Large intestine (tissue), 3 donors: ENCODE data around the gene MDK. TPM values are rescaled to one million over a fixed set of nuclear protein-coding genes. Genes with fewer than 3 reads are reported as not detected.
A peak's percentile ranks its signal among the peaks of the same experiment; 100 is the strongest.
"Not testable (repeated sequence)": the region's sequence is repeated elsewhere in the genome, so short reads cannot be mapped to it uniquely, and the experiment has no call there.

Source experiments
- DNase-seq, 2 donors: peaks; one replicate each; pipeline versions ENCODE4 v3.0.0 to v3.0.0-alpha.2; 2013
- H3K27ac ChIP-seq: one replicate; pipeline ENCODE4 v1.5.1; 2013; ENCODE audit warnings: low read length
- H3K27me3 ChIP-seq: 2 replicates; pipeline ENCODE4 v1.6.1; 2013; ENCODE audit warnings: low read length; ENCODE audit not compliant: control insufficient read depth, insufficient read depth
- H3K36me3 ChIP-seq: 2 replicates; pipeline ENCODE4 v1.6.1; 2013; ENCODE audit warnings: low read length; ENCODE audit not compliant: control insufficient read depth, insufficient read depth
- H3K4me1 ChIP-seq: one replicate; pipeline ENCODE4 v1.6.1; 2013; ENCODE audit warnings: low read length; ENCODE audit not compliant: control insufficient read depth, insufficient read depth
- H3K4me3 ChIP-seq: one replicate; pipeline ENCODE4 v1.5.1; 2013; ENCODE audit warnings: low read length
- H3K9me3 ChIP-seq: one replicate; pipeline ENCODE4 v1.6.1; 2013; ENCODE audit warnings: mild to moderate bottlenecking, low read depth, low read length, moderate library complexity; ENCODE audit not compliant: control insufficient read depth
- WGBS: methylation state at CpG from one replicate; pipeline ENCODE4 v1.1.5; 2013; ENCODE audit warnings: low lambda C conversion rate; ENCODE audit not compliant: insufficient coverage; 5-methylcytosine and 5-hydroxymethylcytosine counted together
- polyA plus RNA-seq: library from polyadenylated mRNA; unstranded; fragments of 120-200 nt; gene quantifications from one replicate; pipeline ENCODE4 v1.2.1, GENCODE V29; 2013

The MDK gene
- polyA plus RNA-seq, 1 donor: 232 TPM

GRCh38 chr11:46366661-46367161 is 14.8 kb upstream of the MDK start:
- Histone ChIP-seq H3K36me3 (peaks cover 32% of the 10 kb centered on the region), H3K27me3 (no peaks in the 10 kb centered on the region), H3K9me3 (no peaks in the 10 kb centered on the region), H3K4me3 (no peak overlapping the region), H3K4me1 (peaks cover 12% of the 10 kb centered on the region), H3K27ac (no peak overlapping the region)
- WGBS: no CpG with 5 or more reads among the region's 31 CpGs
- no peak for DNase-seq

GRCh38 chr11:46367244-46367915 is 14.1 kb upstream of the MDK start:
- no peak for DNase-seq
- no CpG with 5 or more reads among the region's 32 CpGs for WGBS
- Histone ChIP-seq H3K4me1 (peaks cover 9% of the 10 kb centered on the region), H3K4me3 (no peak overlapping the region), H3K36me3 (peaks cover 34% of the 10 kb centered on the region), H3K27ac (no peak overlapping the region), H3K27me3 (no peaks in the 10 kb centered on the region), H3K9me3 (no peaks in the 10 kb centered on the region)

- no peak for DNase-seq
- Histone ChIP-seq H3K27ac (no peak overlapping the region), H3K4me3 (no peak overlapping the region), H3K27me3 (no peaks in the 10 kb centered on the region), H3K4me1 (peaks cover 9% of the 10 kb centered on the region), H3K36me3 (peaks cover 37% of the 10 kb centered on the region), H3K9me3 (no peaks in the 10 kb centered on the region)
- no CpG with 5 or more reads among the region's 12 CpGs for WGBS
These were observed 13.6 kb upstream of the MDK start for GRCh38 chr11:46367916-46368267.

GRCh38 chr11:46369458-46370152 is 11.9 kb upstream of the MDK start:
- WGBS: no CpG with 5 or more reads among the region's 25 CpGs
- no peaks in the 10 kb centered on the region for H3K27me3 ChIP-seq
- no peaks in the 10 kb centered on the region for H3K9me3 ChIP-seq
- peaks cover 9% of the 10 kb centered on the region for H3K4me1 ChIP-seq
- no peak overlapping the region for H3K4me3 ChIP-seq
- DNase-seq: peak in 1 of 2 donors; percentile 54
- H3K27ac ChIP-seq: no peak overlapping the region
- peaks cover 48% of the 10 kb centered on the region for H3K36me3 ChIP-seq

GRCh38 chr11:46370253-46370652 is 11.2 kb upstream of the MDK start:
- Histone ChIP-seq H3K9me3 (peaks cover under 1% of the 10 kb centered on the region), H3K27me3 (no peaks in the 10 kb centered on the region), H3K27ac (no peak overlapping the region), H3K4me3 (no peak overlapping the region), H3K4me1 (peaks cover 9% of the 10 kb centered on the region), H3K36me3 (peaks cover 55% of the 10 kb centered on the region)
- no peak for DNase-seq
- no CpG with 5 or more reads among the region's 13 CpGs for WGBS

- not testable (repeated sequence) for H3K27me3 ChIP-seq, H3K9me3 ChIP-seq, H3K4me3 ChIP-seq, H3K27ac ChIP-seq, H3K4me1 ChIP-seq, DNase-seq
- WGBS: no CpG with 5 or more reads among the region's 19 CpGs
- peaks cover 65% of the 10 kb centered on the region for H3K36me3 ChIP-seq
These were observed 10.2 kb upstream of the MDK start for GRCh38 chr11:46371262-46371661.

GRCh38 chr11:46372086-46372485 is 9.4 kb upstream of the MDK start:
- H3K36me3 ChIP-seq: peaks cover 70% of the 10 kb centered on the region
- H3K4me3 ChIP-seq: no peak overlapping the region
- no peaks in the 10 kb centered on the region for H3K27me3 ChIP-seq
- DNase-seq: peak in 1 of 2 donors; percentile 60
- 0% methylated on average over 1 of the region's 10 CpGs for WGBS
- peaks cover 6% of the 10 kb centered on the region for H3K9me3 ChIP-seq
- peaks cover 6% of the 10 kb centered on the region for H3K4me1 ChIP-seq
- no peak overlapping the region for H3K27ac ChIP-seq

GRCh38 chr11:46372501-46372900 is 9.0 kb upstream of the MDK start:
- not testable (repeated sequence) for H3K4me3 ChIP-seq, H3K4me1 ChIP-seq, H3K27me3 ChIP-seq, DNase-seq, H3K27ac ChIP-seq, H3K9me3 ChIP-seq
- H3K36me3 ChIP-seq: peaks cover 74% of the 10 kb centered on the region
- no CpG with 5 or more reads among the region's 15 CpGs for WGBS

GRCh38 chr11:46373787-46374740 is 7.4 kb upstream of the MDK start:
- no CpG with 5 or more reads among the region's 30 CpGs for WGBS
- Histone ChIP-seq H3K9me3 (peaks cover 6% of the 10 kb centered on the region), H3K27me3 (no peaks in the 10 kb centered on the region), H3K4me3 (no peak overlapping the region), H3K4me1 (peaks cover 4% of the 10 kb centered on the region), H3K36me3 (peaks cover 72% of the 10 kb centered on the region), H3K27ac (no peak overlapping the region)
- no peak for DNase-seq

GRCh38 chr11:46374815-46375214 is 6.7 kb upstream of the MDK start:
- peaks cover 70% of the 10 kb centered on the region for H3K36me3 ChIP-seq

More at GRCh38 chr11:46374815-46375214, 6.7 kb upstream of the MDK start:
- Histone ChIP-seq H3K9me3 (peaks cover 6% of the 10 kb centered on the region), H3K27me3 (no peaks in the 10 kb centered on the region), H3K27ac (no peak overlapping the region), H3K4me3 (no peak overlapping the region), H3K4me1 (peaks cover under 1% of the 10 kb centered on the region)
- WGBS: 100% methylated on average over 1 of the region's 15 CpGs
- no peak for DNase-seq
